ENCODE data around the gene ZNF132.

DNA sequence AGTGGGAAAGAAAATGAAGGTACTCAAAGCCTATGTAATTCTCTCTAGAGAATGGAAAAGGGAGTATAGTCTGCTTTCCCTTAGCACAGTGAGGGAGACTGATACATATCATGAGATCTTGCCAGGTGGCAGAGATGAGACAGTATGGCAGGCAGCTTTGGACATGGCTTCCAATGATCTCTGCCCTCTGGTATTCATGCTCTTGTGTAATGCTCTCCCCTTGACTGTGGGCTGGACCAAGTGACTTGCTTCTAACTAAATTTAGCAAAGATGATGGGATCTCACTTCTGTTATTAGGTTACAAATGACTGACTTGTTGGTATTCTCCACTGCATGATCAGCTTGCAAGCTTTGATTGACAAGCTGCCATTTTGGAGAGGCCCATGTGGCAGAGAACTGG lies 10.2 kb downstream of the ZNF132 start:
- TF ChIP-seq CTCF (IDR thresholded peaks at IDR 0.05) (no peak), ZNF671 (CRISPR knock-in tag; IDR thresholded peaks at IDR 0.05) (no peak), ARID4B (CRISPR knock-in tag; IDR thresholded peaks at IDR 0.05; ENCODE audit: borderline replicate concordance) (no peak), ETV6 (CRISPR knock-in tag; IDR thresholded peaks at IDR 0.05) (no peak), IRF2 (CRISPR knock-in tag; IDR thresholded peaks at IDR 0.05; ENCODE audit: borderline replicate concordance, low read depth) (no peak), SMAD4 (CRISPR knock-in tag; IDR thresholded peaks at IDR 0.05) (no peak)
- TF ChIP-seq, protein P1, sequence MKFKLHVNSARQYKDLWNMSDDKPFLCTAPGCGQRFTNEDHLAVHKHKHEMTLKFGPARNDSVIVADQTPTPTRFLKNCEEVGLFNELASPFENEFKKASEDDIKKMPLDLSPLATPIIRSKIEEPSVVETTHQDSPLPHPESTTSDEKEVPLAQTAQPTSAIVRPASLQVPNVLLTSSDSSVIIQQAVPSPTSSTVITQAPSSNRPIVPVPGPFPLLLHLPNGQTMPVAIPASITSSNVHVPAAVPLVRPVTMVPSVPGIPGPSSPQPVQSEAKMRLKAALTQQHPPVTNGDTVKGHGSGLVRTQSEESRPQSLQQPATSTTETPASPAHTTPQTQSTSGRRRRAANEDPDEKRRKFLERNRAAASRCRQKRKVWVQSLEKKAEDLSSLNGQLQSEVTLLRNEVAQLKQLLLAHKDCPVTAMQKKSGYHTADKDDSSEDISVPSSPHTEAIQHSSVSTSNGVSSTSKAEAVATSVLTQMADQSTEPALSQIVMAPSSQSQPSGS (CRISPR knock-in tag; IDR thresholded peaks at IDR 0.05; ENCODE audit: borderline replicate concordance, low read depth) = no peak
